OCI-LY1 (cell line): ENCODE measurements around the gene SEL1L2.

Source experiments
- H2AFZ ChIP-seq: fragments of 200-600 bp; sonication (generic), shearing (Covaris generic); 2 replicates; pipeline ENCODE4 v1.6.0; 2014; ENCODE audit warnings: antibody characterized with exemption, mild to moderate bottlenecking, low read length
- H3F3A ChIP-seq: fragments of 200-600 bp; sonication (generic), shearing (Covaris generic); 2 replicates; pipeline ENCODE4 v1.6.0; 2014; ENCODE audit warnings: mild to moderate bottlenecking, antibody characterized with exemption, low read length, moderate library complexity; ENCODE audit not compliant: insufficient read depth
- H3K27ac ChIP-seq: fragments of 200-600 bp; sonication (generic); 2 replicates; pipeline ENCODE4 v1.5.1; 2014; ENCODE audit warnings: low read length, mixed run types, mild to moderate bottlenecking, low read depth; ENCODE audit not compliant: poor library complexity, severe bottlenecking
- H3K27me3 ChIP-seq: fragments of 200-600 bp; sonication (generic); 2 replicates; pipeline ENCODE4 v1.6.0; 2014; ENCODE audit warnings: antibody characterized with exemption, mild to moderate bottlenecking, low read length, moderate library complexity; ENCODE audit not compliant: insufficient read depth
- H3K36me3 ChIP-seq: fragments of 200-600 bp; sonication (generic); 2 replicates; pipeline ENCODE4 v1.6.1; 2014; ENCODE audit warnings: mild to moderate bottlenecking, antibody characterized with exemption, low read length, moderate library complexity, mixed read lengths; ENCODE audit not compliant: insufficient read depth
- H3K4me1 ChIP-seq: fragments of 200-600 bp; sonication (generic); 2 replicates; pipeline ENCODE4 v1.5.1; 2014; ENCODE audit warnings: mild to moderate bottlenecking, low read length, moderate library complexity; ENCODE audit not compliant: insufficient read depth, severe bottlenecking
- H3K4me2 ChIP-seq: fragments of 200-600 bp; sonication (generic), shearing (Covaris generic); 2 replicates; pipeline ENCODE4 v1.6.1; 2014; ENCODE audit warnings: low read length
- H3K4me3 ChIP-seq: fragments of 200-600 bp; sonication (generic); 2 replicates; pipeline ENCODE4 v1.5.1; 2014; ENCODE audit warnings: low read length, low read depth, mild to moderate bottlenecking, mixed read lengths; ENCODE audit not compliant: poor library complexity, severe bottlenecking
- H3K79me2 ChIP-seq: fragments of 200-600 bp; shearing (Covaris generic); 2 replicates; pipeline ENCODE4 v1.6.1; 2016; ENCODE audit warnings: mixed run types, low read length, mixed read lengths; ENCODE audit not compliant: insufficient read depth
- H3K9ac ChIP-seq: fragments of 200-600 bp; sonication (generic), shearing (Covaris generic); 2 replicates; pipeline ENCODE4 v1.6.1; 2014; ENCODE audit warnings: mild to moderate bottlenecking, low read length, mixed read lengths
- H3K9me2 ChIP-seq: fragments of 200-600 bp; sonication (generic), shearing (Covaris generic); 2 replicates; pipeline ENCODE4 v1.6.1; 2014; ENCODE audit warnings: low read depth, mild to moderate bottlenecking, low read length, mixed read lengths
- H3K9me3 ChIP-seq: fragments of 200-600 bp; shearing (Covaris generic); 2 replicates; pipeline ENCODE4 v1.6.1; 2014; ENCODE audit warnings: low read length, mixed read lengths
- H4K20me1 ChIP-seq: fragments of 200-600 bp; sonication (generic), shearing (Covaris generic); 2 replicates; pipeline ENCODE4 v1.6.0; 2016; ENCODE audit warnings: mild to moderate bottlenecking, low read length; ENCODE audit not compliant: insufficient read depth
- EZH2 ChIP-seq: fragments of 200-600 bp; sonication (generic), shearing (Covaris generic); IDR thresholded peaks from 2 replicates; pipeline ENCODE4 v1.8.0; 2017; ENCODE audit warnings: borderline replicate concordance, mixed run types, mild to moderate bottlenecking, antibody characterized with exemption, low read length, moderate library complexity, mixed read lengths
- TF ChIP-seq, protein P1 (sequence below): fragments of 200-600 bp; sonication (generic), shearing (Covaris generic); IDR thresholded peaks from 2 replicates; pipeline ENCODE4 v1.5.1; 2017; ENCODE audit warnings: mild to moderate bottlenecking, antibody characterized with exemption, low read length, moderate library complexity, mixed read lengths

Gene SEL1L2

DNA sequence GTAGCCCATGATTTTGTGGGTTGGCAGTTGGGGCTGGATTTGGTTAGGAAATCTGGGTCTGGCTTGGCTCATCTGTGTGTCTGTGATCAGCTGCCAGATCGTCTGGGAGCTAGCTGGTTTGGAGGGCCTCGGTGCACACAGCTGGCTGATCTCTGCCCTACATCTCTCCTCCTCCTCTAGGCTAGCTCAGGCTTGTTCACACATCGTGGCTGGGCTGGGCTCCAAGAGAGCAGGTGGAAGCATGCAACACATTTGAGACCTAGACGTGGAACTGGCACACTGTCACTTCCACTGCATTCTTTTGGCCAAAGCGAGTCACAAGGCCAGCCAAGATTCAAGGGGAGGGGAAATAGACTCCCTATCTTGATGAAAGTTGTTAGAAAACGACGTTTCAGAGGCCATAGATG, 189.7 kb downstream of the SEL1L2 start:
- H4K20me1 ChIP-seq = no peaks in the 10 kb centered on the region
- H3K4me3 ChIP-seq = no peak overlapping the region
- no peaks in the 10 kb centered on the region for H3K9me2 ChIP-seq
- H3K4me1 ChIP-seq = no peaks in the 10 kb centered on the region
- peaks cover 89% of the 10 kb centered on the region for H3K36me3 ChIP-seq
- H3K79me2 ChIP-seq = no peaks in the 10 kb centered on the region
- H3F3A ChIP-seq = no peaks in the 10 kb centered on the region
- TF ChIP-seq, protein P1, sequence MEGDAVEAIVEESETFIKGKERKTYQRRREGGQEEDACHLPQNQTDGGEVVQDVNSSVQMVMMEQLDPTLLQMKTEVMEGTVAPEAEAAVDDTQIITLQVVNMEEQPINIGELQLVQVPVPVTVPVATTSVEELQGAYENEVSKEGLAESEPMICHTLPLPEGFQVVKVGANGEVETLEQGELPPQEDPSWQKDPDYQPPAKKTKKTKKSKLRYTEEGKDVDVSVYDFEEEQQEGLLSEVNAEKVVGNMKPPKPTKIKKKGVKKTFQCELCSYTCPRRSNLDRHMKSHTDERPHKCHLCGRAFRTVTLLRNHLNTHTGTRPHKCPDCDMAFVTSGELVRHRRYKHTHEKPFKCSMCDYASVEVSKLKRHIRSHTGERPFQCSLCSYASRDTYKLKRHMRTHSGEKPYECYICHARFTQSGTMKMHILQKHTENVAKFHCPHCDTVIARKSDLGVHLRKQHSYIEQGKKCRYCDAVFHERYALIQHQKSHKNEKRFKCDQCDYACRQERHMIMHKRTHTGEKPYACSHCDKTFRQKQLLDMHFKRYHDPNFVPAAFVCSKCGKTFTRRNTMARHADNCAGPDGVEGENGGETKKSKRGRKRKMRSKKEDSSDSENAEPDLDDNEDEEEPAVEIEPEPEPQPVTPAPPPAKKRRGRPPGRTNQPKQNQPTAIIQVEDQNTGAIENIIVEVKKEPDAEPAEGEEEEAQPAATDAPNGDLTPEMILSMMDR = no peak
- TF ChIP-seq EZH2 = no peak
- H3K27me3 ChIP-seq = no peaks in the 10 kb centered on the region
- H3K9ac ChIP-seq = no peak overlapping the region
- no peaks in the 10 kb centered on the region for H3K9me3 ChIP-seq
- H3K27ac ChIP-seq = no peak overlapping the region
- no peak overlapping the region for H3K4me2 ChIP-seq
- H2AFZ ChIP-seq = no peak overlapping the region

DNA sequence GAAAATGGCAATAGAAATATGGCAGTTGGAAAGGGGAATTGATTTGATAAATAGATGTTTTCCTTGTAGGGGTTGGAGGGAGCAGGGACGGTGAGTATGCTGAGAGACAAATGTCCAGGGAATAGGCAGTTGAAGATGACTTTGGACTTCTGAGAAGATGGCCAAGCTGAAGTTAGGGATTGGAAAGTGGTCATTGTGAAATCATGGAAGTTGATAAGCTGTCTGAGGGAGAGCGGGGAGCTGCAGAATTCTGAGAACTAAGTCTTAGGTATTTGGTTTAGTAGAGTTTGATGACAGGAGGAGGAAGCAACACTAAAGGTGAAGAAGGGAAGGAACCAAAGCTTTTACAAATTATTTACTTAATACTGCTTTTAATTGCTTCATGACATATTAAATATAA, 190.4 kb downstream of the SEL1L2 start:
- Histone ChIP-seq H3K9ac (no peak overlapping the region), H3K27ac (no peak overlapping the region), H3K9me3 (no peaks in the 10 kb centered on the region), H3K4me3 (no peak overlapping the region), H3K79me2 (no peaks in the 10 kb centered on the region), H3F3A (no peaks in the 10 kb centered on the region), H3K27me3 (no peaks in the 10 kb centered on the region), H3K4me1 (no peaks in the 10 kb centered on the region), H3K36me3 (peaks cover 92% of the 10 kb centered on the region), H3K4me2 (no peak overlapping the region), H4K20me1 (no peaks in the 10 kb centered on the region), H3K9me2 (no peaks in the 10 kb centered on the region), H2AFZ (no peak overlapping the region)
- TF ChIP-seq EZH2 = no peak
- TF ChIP-seq, protein P1 = no peak
